Panc1 (cell line): ENCODE measurements around the gene KCNK10. TPM values are rescaled to one million over a fixed set of nuclear protein-coding genes. Genes with fewer than 3 reads are reported as not detected.

ENCODE experiments used
- ATAC-seq: fragments of 200-7000 bp; cut with Tn5 transposase; 2 replicates; pipeline ENCODE4 v1.9.1; 2020; ENCODE audit warnings: mild to moderate bottlenecking, moderate library complexity
- BruUV-seq: library from RNA; stranded (reverse); fragments of 400-500 nt; replicated peaks from 2 replicates; lab custom pipeline; 2021; lab: Mats Ljungman, UMichigan
- CTCF ChIA-PET: fragments of 300-600 bp; sonication (Branson Sonifier 250); formaldehyde crosslinking; loops from one replicate; lab custom pipeline; 2022; ENCODE audit warnings: antibody characterized with exemption; lab: Charles Lee
- POLR2A ChIA-PET: fragments of 300-600 bp; sonication (Branson Sonifier 250); formaldehyde crosslinking; loops from one replicate; lab custom pipeline; 2022; ENCODE audit warnings: antibody characterized with exemption; lab: Charles Lee
- DNase-seq: peaks from one replicate; pipeline ENCODE4 v3.0.0-alpha.2; 2010; ENCODE audit warnings: low read depth, low spot score
- H3K27ac ChIP-seq: 2 replicates; pipeline ENCODE4 v1.5.1; 2011; ENCODE audit warnings: mild to moderate bottlenecking, low read length, inconsistent platforms
- H3K27me3 ChIP-seq: fragments of 200-500 bp; sonication (Bioruptor generic); 2 replicates; pipeline ENCODE4 v1.6.0; 2014; ENCODE audit warnings: low read length, inconsistent platforms; ENCODE audit not compliant: control insufficient read depth, insufficient read depth
- H3K36me3 ChIP-seq: fragments of 200-500 bp; sonication (Bioruptor generic); 2 replicates; pipeline ENCODE4 v1.5.1; 2014; ENCODE audit warnings: inconsistent platforms, mild to moderate bottlenecking, low read length, moderate library complexity; ENCODE audit not compliant: control insufficient read depth, insufficient read depth
- H3K4me1 ChIP-seq: 2 replicates; pipeline ENCODE4 v1.5.1; 2011; ENCODE audit warnings: inconsistent platforms, mild to moderate bottlenecking, low read length, moderate library complexity; ENCODE audit not compliant: control insufficient read depth, insufficient read depth
- H3K4me3 ChIP-seq, 2 experiments: 2 replicates each; pipeline ENCODE4 v1.5.1; 2011 to 2012; ENCODE audit warnings: low read depth in 2 of 2, low read length in 2 of 2, mild to moderate bottlenecking in 2 of 2, inconsistent platforms in 1 of 2, moderate library complexity in 1 of 2
- H3K9me3 ChIP-seq: fragments of 200-500 bp; sonication (Bioruptor generic); 2 replicates; pipeline ENCODE4 v1.5.1; 2014; ENCODE audit warnings: low read depth, mild to moderate bottlenecking, inconsistent platforms, low read length, moderate library complexity; ENCODE audit not compliant: control insufficient read depth, insufficient read depth
- POLR2AphosphoS5 ChIP-seq: IDR thresholded peaks from 2 replicates; pipeline ENCODE4 v1.6.1; 2012; ENCODE audit warnings: mild to moderate bottlenecking, low read depth, low read length, moderate library complexity
- REST ChIP-seq, 2 experiments: IDR thresholded peaks; 2 replicates each; pipeline ENCODE4 v1.6.1; 2011 to 2012; ENCODE audit warnings: low read depth in 2 of 2, control low read depth in 1 of 2, low read length in 1 of 2, mild to moderate bottlenecking in 1 of 2, moderate library complexity in 1 of 2; ENCODE audit not compliant: insufficient read depth in 1 of 2
- SIN3A ChIP-seq: IDR thresholded peaks from 2 replicates; pipeline ENCODE4 v1.6.1; 2012; ENCODE audit warnings: low read depth, mild to moderate bottlenecking, low read length, moderate library complexity, borderline replicate concordance; ENCODE audit not compliant: insufficient read depth
- TCF7L2 ChIP-seq: IDR thresholded peaks from 2 replicates; pipeline ENCODE4 v1.6.1; 2011; ENCODE audit warnings: mild to moderate bottlenecking, low read depth, low read length, inconsistent platforms
- in situ Hi-C: cut with HindIII; loops from 2 replicates; pipeline ENCODE4 v1.10.0; 2016; ENCODE audit warnings: low sequenced_read_pairs, low pct_unique_long_range_greater_than_20kb
- intact Hi-C: fragments of 100-400 bp; cut with micrococcal nuclease; formaldehyde crosslinking; loops from one replicate; pipeline ENCODE4 v1.10.0; 2022; ENCODE audit not compliant: unreplicated experiment
- total RNA-seq: library from RNA; stranded (reverse); gene quantifications from one replicate; pipeline ENCODE4 v1.2.1, GENCODE V29; 2021; ENCODE audit not compliant: unreplicated experiment
- TF ChIP-seq, protein P1 (sequence below): fragments of 450-650 bp; IDR thresholded peaks from 2 replicates; pipeline ENCODE4 v1.5.1; 2017; ENCODE audit warnings: mild to moderate bottlenecking

The KCNK10 gene
- total RNA-seq, 1 experiment from 2014 or later: 0.28 TPM

GRCh38 chr14:88225721-88226120 lies 97.3 kb downstream of the KCNK10 start:
- Histone ChIP-seq H3K27ac (no peak overlapping the region), H3K27me3 (no peaks in the 10 kb centered on the region; the same call in 1 of the 2 replicates), H3K4me3 (no peak overlapping the region), H3K4me1 (no peaks in the 10 kb centered on the region), H3K9me3 (no peaks in the 10 kb centered on the region), H3K36me3 (no peaks in the 10 kb centered on the region)
- TF ChIP-seq TCF7L2 (no peak), POLR2AphosphoS5 (no peak), SIN3A (no peak), REST (IDR thresholded peaks at IDR 0.05; ENCODE audit: insufficient read depth in 1 of 2, low read depth in 2 of 2, low read length in 1 of 2) (no peak)
- TF ChIP-seq, protein P1, sequence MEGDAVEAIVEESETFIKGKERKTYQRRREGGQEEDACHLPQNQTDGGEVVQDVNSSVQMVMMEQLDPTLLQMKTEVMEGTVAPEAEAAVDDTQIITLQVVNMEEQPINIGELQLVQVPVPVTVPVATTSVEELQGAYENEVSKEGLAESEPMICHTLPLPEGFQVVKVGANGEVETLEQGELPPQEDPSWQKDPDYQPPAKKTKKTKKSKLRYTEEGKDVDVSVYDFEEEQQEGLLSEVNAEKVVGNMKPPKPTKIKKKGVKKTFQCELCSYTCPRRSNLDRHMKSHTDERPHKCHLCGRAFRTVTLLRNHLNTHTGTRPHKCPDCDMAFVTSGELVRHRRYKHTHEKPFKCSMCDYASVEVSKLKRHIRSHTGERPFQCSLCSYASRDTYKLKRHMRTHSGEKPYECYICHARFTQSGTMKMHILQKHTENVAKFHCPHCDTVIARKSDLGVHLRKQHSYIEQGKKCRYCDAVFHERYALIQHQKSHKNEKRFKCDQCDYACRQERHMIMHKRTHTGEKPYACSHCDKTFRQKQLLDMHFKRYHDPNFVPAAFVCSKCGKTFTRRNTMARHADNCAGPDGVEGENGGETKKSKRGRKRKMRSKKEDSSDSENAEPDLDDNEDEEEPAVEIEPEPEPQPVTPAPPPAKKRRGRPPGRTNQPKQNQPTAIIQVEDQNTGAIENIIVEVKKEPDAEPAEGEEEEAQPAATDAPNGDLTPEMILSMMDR: no peak
- ATAC-seq: no peak
- no TSS peak for BruUV-seq
- POLR2A ChIA-PET: no interaction called here
- intact Hi-C loops: no loop called here
- in situ Hi-C loops: no loop called here
- CTCF ChIA-PET: no interaction called here
- no peak for DNase-seq

DNA sequence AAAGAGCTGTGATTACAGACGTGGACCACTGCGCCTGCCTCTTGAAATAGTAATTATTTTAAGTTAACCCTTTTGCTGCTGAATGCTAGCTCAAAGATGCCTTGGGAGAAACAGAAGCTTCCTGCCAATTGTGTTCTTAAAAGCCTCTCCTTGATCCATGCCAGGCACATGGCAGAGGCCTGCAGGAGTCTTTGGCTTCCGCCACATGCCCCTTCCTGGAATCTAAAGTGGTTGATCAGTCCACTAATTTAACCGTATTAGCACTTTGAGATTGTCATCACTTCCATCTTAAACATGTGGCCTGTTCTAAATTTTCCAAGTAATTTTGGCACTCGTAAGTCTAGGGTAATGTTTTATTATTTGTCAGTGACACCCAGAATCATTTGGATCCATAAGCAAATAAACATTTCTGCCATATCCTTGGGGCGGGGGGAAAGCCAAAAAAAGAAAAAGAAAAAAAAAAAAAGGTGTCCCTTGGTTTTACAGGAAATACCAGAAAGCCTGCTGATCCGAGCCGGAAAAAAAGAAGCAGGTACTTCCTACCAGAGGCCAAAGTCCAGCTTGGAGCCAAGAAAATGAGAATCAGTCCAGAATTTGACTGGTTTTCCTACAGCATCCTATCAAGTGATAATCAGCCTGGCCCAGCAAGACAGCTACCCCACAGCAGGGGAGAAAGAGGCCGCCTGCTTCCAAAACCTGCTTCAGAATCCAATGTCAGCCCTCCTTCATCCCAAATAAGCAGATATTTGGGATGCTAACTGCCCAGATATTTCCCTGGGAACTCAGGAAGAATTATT lies 104.8 kb downstream of the KCNK10 start:
- no peak for TF ChIP-seq POLR2AphosphoS5
- no peak for TF ChIP-seq TCF7L2
- TF ChIP-seq, protein P1: no peak
- H3K4me3 ChIP-seq: no peak overlapping the region
- ATAC-seq (no peak), DNase-seq (no peak)
- no peak overlapping the region for H3K27ac ChIP-seq
- no peaks in the 10 kb centered on the region for H3K9me3 ChIP-seq
- H3K36me3 ChIP-seq: no peaks in the 10 kb centered on the region
- intact Hi-C loops: no loop called here
- CTCF ChIA-PET: no interaction called here
- no peaks in the 10 kb centered on the region for H3K27me3 ChIP-seq
- POLR2A ChIA-PET: interaction anchor here (0.6 kb wide), 1 partner anchor 115 kb away, joined by 8 read pairs; no protein-coding TSS in a partner anchor
- H3K4me1 ChIP-seq: no peaks in the 10 kb centered on the region
- in situ Hi-C loops: no loop called here
- no TSS peak for BruUV-seq
